Smooth muscle cell (in vitro differentiated cells): Measurements from ENCODE around the gene AKAP12. TPM values are rescaled to one million over a fixed set of nuclear protein-coding genes. Genes with fewer than 3 reads are reported as not detected.

ENCODE experiments used
- DNase-seq: peaks from one replicate; lab custom pipeline; 2025; ENCODE audit not compliant: unreplicated experiment; lab: John Stamatoyannopoulos, UW
- H2AFZ ChIP-seq: fragments of 200-600 bp; sonication (generic); 2 replicates; pipeline ENCODE4 v1.6.0; 2016; ENCODE audit warnings: antibody characterized with exemption, low read depth, mild to moderate bottlenecking
- H3F3A ChIP-seq: fragments of 200-600 bp; sonication (generic); 2 replicates; pipeline ENCODE4 v1.6.0; 2017; ENCODE audit warnings: antibody characterized with exemption, low read depth
- H3K27ac ChIP-seq: fragments of 200-600 bp; sonication (generic); 2 replicates; pipeline ENCODE4 v1.5.1; 2016; ENCODE audit warnings: low read depth, mild to moderate bottlenecking
- H3K27me3 ChIP-seq: fragments of 200-600 bp; sonication (generic); 2 replicates; pipeline ENCODE4 v1.6.1; 2016; ENCODE audit warnings: low read depth, mild to moderate bottlenecking
- H3K36me3 ChIP-seq: fragments of 200-600 bp; sonication (generic); 2 replicates; pipeline ENCODE4 v1.5.1; 2016; ENCODE audit warnings: low read depth
- H3K4me1 ChIP-seq: fragments of 200-600 bp; sonication (generic); 2 replicates; pipeline ENCODE4 v1.5.1; 2016; ENCODE audit warnings: low read depth
- H3K4me2 ChIP-seq: fragments of 200-600 bp; sonication (generic); 2 replicates; pipeline ENCODE4 v1.6.0; 2016; ENCODE audit warnings: mild to moderate bottlenecking
- H3K4me3 ChIP-seq: fragments of 200-600 bp; sonication (generic); 2 replicates; pipeline ENCODE4 v1.5.1; 2016; ENCODE audit warnings: mild to moderate bottlenecking
- H3K79me2 ChIP-seq: fragments of 200-600 bp; sonication (generic); 2 replicates; pipeline ENCODE4 v1.6.0; 2016; ENCODE audit warnings: low read depth, mild to moderate bottlenecking
- H3K9ac ChIP-seq: fragments of 200-600 bp; sonication (generic); 2 replicates; pipeline ENCODE4 v1.6.0; 2016; ENCODE audit warnings: low read depth
- H3K9me3 ChIP-seq: fragments of 200-600 bp; sonication (generic); replicated peaks from 2 replicates; pipeline ENCODE4 v1.5.1; 2016; ENCODE audit warnings: low read depth
- H4K20me1 ChIP-seq: fragments of 200-600 bp; sonication (generic); 2 replicates; pipeline ENCODE4 v1.6.0; 2016; ENCODE audit warnings: low read depth
- CTCF ChIP-seq: fragments of 200-600 bp; sonication (generic); IDR thresholded peaks from 2 replicates; pipeline ENCODE4 v1.5.1; 2017; ENCODE audit warnings: borderline replicate concordance, mild to moderate bottlenecking, antibody characterized with exemption; ENCODE audit not compliant: insufficient read depth, poor library complexity, severe bottlenecking
- WGBS: methylation state at CpG from one replicate; pipeline ENCODE4 v1.1.7; 2016; ENCODE audit warnings: low lambda C conversion rate; 5-methylcytosine and 5-hydroxymethylcytosine counted together
- polyA plus RNA-seq: library from polyadenylated mRNA; unstranded; fragments of >200 nt; fragmentation: Nextera tagmentation; extraction: Ambion mirVana; gene quantifications from 2 replicates; pipeline ENCODE4 v1.2.1, GENCODE V29; 2016
- total RNA-seq: library from RNA; depleted of rRNA; stranded (reverse); fragments of >200 nt; gene quantifications from 2 replicates; pipeline ENCODE4 v1.2.3, GENCODE V29; 2014

Gene AKAP12
- total and polyA plus RNA-seq, 2 experiments from 2014 or later = 10.7 to 13.3 TPM

- Histone ChIP-seq H3K27me3 (no peaks in the 10 kb centered on the region), H3F3A (no peaks in the 10 kb centered on the region), H3K36me3 (no peaks in the 10 kb centered on the region), H2AFZ (no peak overlapping the region), H3K9ac (no peak overlapping the region), H3K4me1 (no peaks in the 10 kb centered on the region), H3K9me3 (no peaks in the 10 kb centered on the region), H3K27ac (no peak overlapping the region), H4K20me1 (no peaks in the 10 kb centered on the region), H3K4me2 (no peak overlapping the region), H3K4me3 (no peak overlapping the region), H3K79me2 (no peaks in the 10 kb centered on the region)
- WGBS = 96% methylated on average over 3 of the region's 3 CpGs
- TF ChIP-seq CTCF = no peak
- no peak for DNase-seq
Measured at GRCh38 chr6:151228788-151229400, 10.9 kb upstream of the AKAP12 start.

DNA sequence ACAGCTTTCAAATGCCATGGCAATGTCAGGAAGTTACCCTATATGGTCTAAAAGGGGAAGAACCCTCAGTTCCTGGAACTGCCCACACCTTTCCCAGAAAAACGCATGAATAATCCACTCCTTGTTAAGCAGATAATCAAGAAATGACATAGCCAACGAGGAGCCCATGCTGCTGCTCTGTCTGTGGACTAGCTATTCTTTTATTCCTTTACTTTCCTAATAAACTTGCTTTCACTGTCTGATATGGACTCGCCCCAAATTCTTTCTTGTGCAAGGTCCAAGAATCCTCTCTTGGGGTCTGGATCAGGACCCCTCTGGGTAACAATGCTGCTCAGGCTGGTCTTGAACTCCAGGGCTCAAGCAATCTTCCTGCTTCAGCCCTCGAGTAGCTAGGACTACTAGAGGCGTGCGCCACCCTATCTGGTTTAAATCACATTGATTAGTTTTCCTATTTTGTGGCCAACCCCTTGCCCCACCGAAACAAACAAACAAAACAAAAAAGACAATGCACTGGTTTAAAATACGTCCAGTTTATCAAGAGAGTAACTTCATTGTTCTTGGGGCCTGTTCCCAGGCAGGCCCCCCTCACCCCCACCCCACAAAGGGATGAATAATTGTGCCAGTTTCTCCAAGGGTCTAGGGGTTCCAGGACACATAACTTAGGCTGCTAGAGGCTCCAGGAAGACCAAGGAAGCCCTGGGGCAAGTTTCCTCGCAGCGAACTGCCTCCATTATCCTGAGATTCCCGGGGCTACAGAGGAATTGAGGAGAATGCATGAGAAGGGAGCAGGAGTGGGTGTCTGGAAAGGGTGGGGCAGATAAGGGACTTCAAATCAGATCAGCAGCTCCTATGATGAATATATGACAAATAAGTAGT, 10.1 kb upstream of the AKAP12 start:
- Histone ChIP-seq H3K27ac (no peak overlapping the region), H2AFZ (no peak overlapping the region)
- WGBS = 76% methylated on average over 11 of the region's 11 CpGs

GRCh38 chr6:151230277-151230577, 9.5 kb upstream of the AKAP12 start:
- H3K9ac ChIP-seq = no peak overlapping the region
- no peaks in the 10 kb centered on the region for H3K27me3 ChIP-seq
- H3K36me3 ChIP-seq = no peaks in the 10 kb centered on the region
- H3F3A ChIP-seq = no peaks in the 10 kb centered on the region
- H3K4me2 ChIP-seq = no peak overlapping the region
- H3K9me3 ChIP-seq = no peaks in the 10 kb centered on the region
- no peaks in the 10 kb centered on the region for H3K4me1 ChIP-seq
- H3K79me2 ChIP-seq = no peaks in the 10 kb centered on the region
- no peak overlapping the region for H2AFZ ChIP-seq
- no peak overlapping the region for H3K27ac ChIP-seq
- TF ChIP-seq CTCF = no peak
- no peak overlapping the region for H3K4me3 ChIP-seq
- no peaks in the 10 kb centered on the region for H4K20me1 ChIP-seq
- WGBS = 93% methylated on average over 4 of the region's 4 CpGs
- no peak for DNase-seq

More for the DNA sequence above, 10.1 kb upstream of the AKAP12 start:
- Histone ChIP-seq H3K4me1 (no peaks in the 10 kb centered on the region), H3K79me2 (no peaks in the 10 kb centered on the region), H3K9ac (no peak overlapping the region), H3K36me3 (no peaks in the 10 kb centered on the region), H3K4me3 (no peak overlapping the region), H4K20me1 (no peaks in the 10 kb centered on the region), H3K27me3 (no peaks in the 10 kb centered on the region), H3F3A (no peaks in the 10 kb centered on the region), H3K4me2 (no peak overlapping the region), H3K9me3 (no peaks in the 10 kb centered on the region)
- no peak for TF ChIP-seq CTCF
- DNase-seq = no peak
